HG03378 (cell line): Measurements from ENCODE around the gene PPP6R1.

Experiments used
- ATAC-seq: cut with Tn5 transposase; IDR thresholded peaks from one replicate; pipeline ENCODE4 v1.9.1; 2021; ENCODE audit warnings: mild to moderate bottlenecking, moderate library complexity; ENCODE audit not compliant: unreplicated experiment

Gene PPP6R1, protein sequence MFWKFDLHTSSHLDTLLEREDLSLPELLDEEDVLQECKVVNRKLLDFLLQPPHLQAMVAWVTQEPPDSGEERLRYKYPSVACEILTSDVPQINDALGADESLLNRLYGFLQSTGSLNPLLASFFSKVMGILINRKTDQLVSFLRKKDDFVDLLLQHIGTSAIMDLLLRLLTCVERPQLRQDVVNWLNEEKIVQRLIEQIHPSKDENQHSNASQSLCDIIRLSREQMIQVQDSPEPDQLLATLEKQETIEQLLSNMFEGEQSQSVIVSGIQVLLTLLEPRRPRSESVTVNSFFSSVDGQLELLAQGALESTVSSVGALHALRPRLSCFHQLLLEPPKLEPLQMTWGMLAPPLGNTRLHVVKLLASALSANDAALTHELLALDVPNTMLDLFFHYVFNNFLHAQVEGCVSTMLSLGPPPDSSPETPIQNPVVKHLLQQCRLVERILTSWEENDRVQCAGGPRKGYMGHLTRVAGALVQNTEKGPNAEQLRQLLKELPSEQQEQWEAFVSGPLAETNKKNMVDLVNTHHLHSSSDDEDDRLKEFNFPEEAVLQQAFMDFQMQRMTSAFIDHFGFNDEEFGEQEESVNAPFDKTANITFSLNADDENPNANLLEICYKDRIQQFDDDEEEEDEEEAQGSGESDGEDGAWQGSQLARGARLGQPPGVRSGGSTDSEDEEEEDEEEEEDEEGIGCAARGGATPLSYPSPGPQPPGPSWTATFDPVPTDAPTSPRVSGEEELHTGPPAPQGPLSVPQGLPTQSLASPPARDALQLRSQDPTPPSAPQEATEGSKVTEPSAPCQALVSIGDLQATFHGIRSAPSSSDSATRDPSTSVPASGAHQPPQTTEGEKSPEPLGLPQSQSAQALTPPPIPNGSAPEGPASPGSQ

GRCh38 chr19:55258828-55259539 is at the start of gene PPP6R1:
Gene PPP6R1, minus strand, starts transcription at chr19:55259017. Its CDS starts 11,914 bp downstream, at chr19:55247103.
- ATAC-seq = peak; percentile 69

DNA sequence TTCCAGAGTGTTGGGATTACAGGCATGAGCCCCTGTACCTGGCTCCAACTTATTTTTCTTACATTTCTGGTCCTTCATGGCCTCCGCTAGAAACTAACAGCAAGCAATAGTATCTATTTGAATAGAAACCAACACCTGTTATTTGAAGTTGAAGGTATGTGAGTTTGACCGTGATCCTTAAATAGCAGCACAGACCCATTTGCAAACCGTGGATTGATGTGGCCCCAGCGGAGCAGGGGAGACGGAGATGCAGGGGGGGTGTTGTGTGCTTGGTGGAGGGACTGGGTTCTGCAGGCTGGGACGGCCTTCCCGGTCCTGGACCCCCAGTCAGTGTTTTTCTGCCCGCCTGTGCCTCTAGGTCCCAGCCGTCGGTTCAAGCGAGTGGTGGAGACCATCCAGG is 49.5 kb upstream of the PPP6R1 start:
- no peak for ATAC-seq

DNA sequence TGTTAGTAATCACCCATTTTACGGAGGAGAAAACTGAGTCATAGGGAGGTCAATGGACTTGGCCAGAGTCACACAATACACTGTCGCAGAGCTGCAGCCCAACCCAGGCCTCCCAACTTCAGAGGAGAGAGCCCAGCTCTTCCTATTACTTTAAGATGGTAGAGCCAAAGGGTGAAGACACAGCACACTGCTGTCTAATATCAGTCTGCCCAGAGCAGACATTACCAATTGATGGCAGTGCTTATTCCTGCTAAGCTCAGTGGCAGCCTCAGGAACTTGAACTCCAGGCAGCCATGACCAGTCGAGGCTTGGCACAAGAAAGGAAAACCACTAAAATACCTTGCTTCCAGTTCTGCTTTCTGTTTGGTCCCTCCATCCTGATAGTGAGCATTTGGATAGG is 47.9 kb upstream of the PPP6R1 start:
- ATAC-seq = no peak

DNA sequence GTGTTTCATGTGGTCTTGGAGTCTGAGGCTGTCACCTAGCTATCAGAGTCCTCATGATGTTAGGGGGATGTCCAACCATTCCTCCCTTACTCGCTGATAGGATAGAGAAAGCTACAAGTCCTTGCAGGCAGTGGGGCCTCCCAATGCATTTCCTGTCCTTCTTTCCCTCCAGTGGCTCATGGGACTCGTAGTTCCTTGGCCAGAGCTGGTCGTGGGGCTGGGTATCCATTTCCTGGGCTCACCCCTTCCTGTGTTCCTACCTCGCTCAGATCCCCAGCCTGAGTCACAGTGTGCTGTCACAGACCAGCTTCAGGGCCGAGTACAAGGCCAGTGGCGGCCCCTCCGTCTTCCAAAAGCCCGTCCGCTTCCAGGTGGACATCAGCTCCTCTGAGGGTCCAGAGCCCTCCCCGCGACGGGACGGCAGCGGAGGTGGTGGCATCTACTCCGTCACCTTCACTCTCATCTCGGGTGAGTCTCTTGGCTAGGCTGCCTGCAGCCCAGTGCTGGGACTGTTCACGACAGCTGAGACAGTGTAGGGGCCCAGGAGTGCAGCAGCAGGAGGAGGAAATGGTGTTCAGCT is 47.3 kb upstream of the PPP6R1 start:
- ATAC-seq = no peak

DNA sequence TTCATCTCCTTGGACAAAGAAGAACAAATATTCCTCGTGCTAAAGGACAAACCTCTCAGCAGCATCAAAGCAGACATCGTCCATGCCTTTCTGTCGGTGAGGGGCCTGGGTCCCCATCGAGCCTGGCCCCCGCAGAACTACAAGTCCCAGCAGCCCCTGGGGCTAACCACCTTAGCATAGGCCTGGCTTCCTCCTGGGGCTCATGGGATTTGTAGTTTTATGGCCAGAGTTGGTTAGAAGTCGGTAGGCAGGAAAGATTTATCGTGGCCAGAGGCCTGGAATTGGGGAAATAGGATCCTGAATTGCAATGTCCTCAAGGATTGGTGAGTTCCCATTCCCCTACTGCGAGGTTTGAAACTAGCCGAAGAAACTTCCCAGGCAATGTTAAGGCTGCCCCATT is 46.7 kb upstream of the PPP6R1 start:
- ATAC-seq = no peak

GRCh38 chr19:55304980-55305379 is 46.2 kb upstream of the PPP6R1 start:
- no peak for ATAC-seq

DNA sequence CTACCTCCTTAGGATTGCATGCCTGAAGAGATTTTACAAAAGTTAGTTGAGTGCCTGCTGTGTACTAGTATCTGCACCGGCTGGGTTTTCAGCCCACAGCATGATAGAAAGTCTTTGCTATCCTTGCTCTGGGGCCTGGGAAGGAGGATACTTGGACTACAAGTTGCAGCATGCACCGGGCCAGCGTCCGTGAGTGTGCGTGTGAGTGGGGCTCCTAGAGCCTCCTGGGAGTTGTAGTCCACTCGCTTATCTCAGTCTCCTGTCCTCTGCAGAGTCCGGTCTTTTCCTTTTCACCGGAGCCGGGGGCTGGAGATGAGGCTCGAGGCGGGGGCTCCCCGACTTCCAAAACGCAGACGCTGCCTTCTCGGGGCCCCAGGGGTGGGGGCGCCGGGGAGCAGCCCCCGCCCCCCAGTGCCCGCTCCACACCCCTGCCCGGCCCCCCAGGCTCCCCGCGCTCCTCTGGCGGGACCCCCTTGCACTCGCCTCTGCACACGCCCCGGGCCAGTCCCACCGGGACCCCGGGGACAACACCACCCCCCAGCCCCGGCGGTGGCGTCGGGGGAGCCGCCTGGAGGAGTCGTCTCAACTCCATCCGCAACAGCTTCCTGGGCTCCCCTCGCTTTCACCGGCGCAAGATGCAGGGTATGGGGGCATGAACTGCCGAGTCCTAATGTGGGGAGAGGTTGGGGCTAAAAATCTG is 45.6 kb upstream of the PPP6R1 start:
- ATAC-seq = no peak

GRCh38 chr19:55303477-55303876 is 44.7 kb upstream of the PPP6R1 start:
- ATAC-seq = no peak

- ATAC-seq = no peak
These were observed 43.5 kb upstream of the PPP6R1 start for GRCh38 chr19:55302318-55302703.

GRCh38 chr19:55301459-55302317 is 42.9 kb upstream of the PPP6R1 start:
- ATAC-seq = peak; percentile 60

DNA sequence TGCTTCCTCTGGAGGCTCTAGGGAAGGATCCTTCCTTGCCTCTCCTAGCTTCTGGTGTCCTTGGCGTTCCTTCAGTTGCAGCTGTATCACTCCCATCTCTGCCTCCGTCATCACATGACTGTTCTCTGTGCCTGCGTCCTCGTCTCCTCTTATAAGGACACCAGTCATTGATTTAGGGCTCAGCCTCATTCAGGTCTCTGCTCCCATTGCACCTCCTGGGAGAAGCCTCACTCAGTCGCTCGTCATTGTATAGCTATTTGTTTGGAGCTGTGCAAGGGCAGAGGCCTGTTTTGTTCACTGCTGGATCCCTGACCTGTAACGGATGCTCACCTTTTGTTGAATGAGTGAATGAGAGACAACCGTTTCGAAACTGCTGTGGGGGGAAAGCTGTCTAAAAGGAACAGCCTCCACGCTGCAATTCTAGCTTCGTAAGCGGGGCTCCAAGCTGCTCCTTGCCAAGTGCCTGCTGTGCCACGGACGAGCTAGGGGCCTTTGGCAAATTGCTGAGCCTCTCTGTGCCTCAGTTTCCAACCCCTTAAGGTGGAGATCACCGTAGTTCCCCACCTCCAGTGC is 42.2 kb upstream of the PPP6R1 start:
- ATAC-seq = no peak

- no peak for ATAC-seq
These were observed 41.2 kb upstream of the PPP6R1 start for GRCh38 chr19:55299991-55300390.

GRCh38 chr19:55297267-55297666 is 38.5 kb upstream of the PPP6R1 start:
- no peak for ATAC-seq

- no peak for ATAC-seq
These were observed 30.4 kb upstream of the PPP6R1 start for GRCh38 chr19:55289117-55289796.

- ATAC-seq = no peak
These were observed 28.7 kb upstream of the PPP6R1 start for GRCh38 chr19:55287361-55288079.

DNA sequence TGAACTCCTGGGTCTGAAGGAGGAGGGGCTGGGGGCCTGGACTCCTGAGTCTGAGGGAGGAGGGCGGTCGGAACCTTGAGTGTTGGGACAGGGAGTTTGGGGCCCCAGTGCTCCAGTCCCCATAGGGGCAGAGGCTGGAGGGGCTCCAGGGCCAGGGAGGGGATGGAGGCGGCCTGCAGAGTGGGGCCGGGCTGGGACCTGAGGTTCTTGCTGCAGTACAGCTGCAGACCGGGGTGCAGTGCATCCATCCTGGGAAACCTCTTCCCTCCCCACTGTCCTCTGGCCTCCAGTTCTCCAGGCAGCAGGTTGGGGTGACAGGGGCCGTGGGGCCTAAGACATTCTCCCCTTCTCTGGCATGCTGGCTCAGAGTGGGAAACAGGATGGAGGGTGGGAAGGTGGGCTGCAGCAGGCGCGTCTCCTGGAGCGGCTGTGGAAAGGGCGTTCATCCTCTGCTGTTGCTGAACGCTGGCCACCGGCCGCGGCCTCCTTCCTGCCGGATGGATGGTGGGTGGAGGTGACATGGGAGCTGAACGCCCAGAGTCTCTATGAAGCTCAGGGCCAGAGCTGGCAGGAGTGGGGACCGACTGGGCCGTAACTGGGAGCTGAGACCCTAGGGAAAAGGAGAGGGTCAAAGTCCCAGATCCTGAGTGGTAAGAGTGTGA is 26.5 kb upstream of the PPP6R1 start:
- ATAC-seq = no peak

DNA sequence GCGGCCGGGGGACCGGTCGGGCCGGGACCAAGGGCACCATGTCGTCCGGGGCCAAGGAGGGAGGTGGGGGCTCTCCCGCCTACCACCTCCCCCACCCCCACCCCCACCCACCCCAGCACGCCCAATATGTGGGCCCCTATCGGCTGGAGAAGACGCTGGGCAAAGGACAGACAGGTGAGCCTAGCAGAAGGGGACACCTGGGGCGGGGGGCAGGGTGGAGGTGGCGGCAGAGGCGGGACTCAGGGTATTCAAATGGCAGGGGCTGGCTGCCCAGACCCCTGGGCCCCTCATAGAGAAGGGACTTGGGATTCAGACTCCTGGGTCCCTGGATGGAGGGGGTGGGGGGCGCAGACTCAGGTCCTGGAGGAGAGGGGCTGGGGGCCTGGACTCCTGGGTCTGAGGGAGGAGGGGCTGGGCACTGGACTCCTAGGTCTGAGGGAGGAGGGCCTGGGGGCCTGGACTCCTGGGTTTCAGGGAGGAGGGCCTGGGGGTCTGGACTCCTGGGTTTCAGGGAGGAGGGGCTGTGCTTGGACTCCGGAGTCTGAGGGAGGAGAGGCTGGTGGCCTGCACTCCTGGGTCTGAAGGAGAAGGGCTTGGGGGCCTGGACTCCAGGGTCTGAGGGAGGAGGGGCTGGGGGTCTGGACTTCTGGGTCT is 25.7 kb upstream of the PPP6R1 start:
- no peak for ATAC-seq
